H1 (cell line): ENCODE measurements around the gene C19orf47. TPM values are rescaled to one million over a fixed set of nuclear protein-coding genes. Genes with fewer than 3 reads are reported as not detected.

Experiments
- CTCF ChIA-PET: fragments of 300-600 bp; sonication (Branson Sonifier 250); formaldehyde crosslinking; loops from one replicate; lab custom pipeline; 2021; ENCODE audit not compliant: partially characterized antibody; lab: Charles Lee
- POLR2A ChIA-PET: fragments of 300-600 bp; sonication (Branson Sonifier 250); formaldehyde crosslinking; loops from one replicate; lab custom pipeline; 2021; ENCODE audit warnings: inconsistent platforms; ENCODE audit not compliant: partially characterized antibody; lab: Charles Lee
- DNase-seq, 2 experiments: peaks; one replicate each; pipeline versions ENCODE4 v3.0.0 to v3.0.0-alpha.2; 2010 to 2022; ENCODE audit warnings: low spot score in 2 of 2, low read depth in 1 of 2, mixed read lengths in 1 of 2
- FAIRE-seq: peaks from 2 replicates; lab custom pipeline; 2011; peaks lifted over from hg19 to GRCh38; lab: Jason Lieb, UNC
- H2AFZ ChIP-seq: 2 replicates; pipeline ENCODE4 v1.8.1; 2012; ENCODE audit warnings: low read length, inconsistent platforms
- H2AK5ac ChIP-seq: 2 replicates; pipeline ENCODE4 v1.6.1; 2013; ENCODE audit warnings: low read depth, low read length
- H2BK120ac ChIP-seq: replicated peaks from 2 replicates; pipeline ENCODE3; 2013; ENCODE audit warnings: low read depth, low read length, inconsistent platforms
- H2BK12ac ChIP-seq: 2 replicates; pipeline ENCODE4 v1.6.1; 2013; ENCODE audit warnings: low read depth, low read length
- H2BK15ac ChIP-seq: 2 replicates; pipeline ENCODE4 v1.6.1; 2013; ENCODE audit warnings: low read length
- H2BK20ac ChIP-seq: 2 replicates; pipeline ENCODE4 v1.6.1; 2013; ENCODE audit warnings: low read length
- H2BK5ac ChIP-seq: 2 replicates; pipeline ENCODE4 v1.6.1; 2013; ENCODE audit warnings: low read depth, low read length
- H3K14ac ChIP-seq: 2 replicates; pipeline ENCODE4 v1.6.1; 2013; ENCODE audit warnings: inconsistent platforms; ENCODE audit not compliant: insufficient read length
- H3K18ac ChIP-seq: 2 replicates; pipeline ENCODE4 v1.6.1; 2013; ENCODE audit warnings: low read length; ENCODE audit errors: extremely low read depth
- H3K23ac ChIP-seq: 2 replicates; pipeline ENCODE4 v1.6.1; 2013; ENCODE audit warnings: inconsistent platforms; ENCODE audit not compliant: insufficient read length
- H3K23me2 ChIP-seq: 2 replicates; pipeline ENCODE4 v1.6.1; 2013; ENCODE audit warnings: low read depth, low read length
- H3K27ac ChIP-seq: 2 replicates; pipeline ENCODE4 v1.6.1; 2011; ENCODE audit warnings: low read depth, low read length, inconsistent platforms
- H3K27me3 ChIP-seq, 4 experiments: replicated peaks in 1 of 4; 1 replicate in 1 of 4; 2 replicates in 3 of 4; pipeline versions ENCODE4 v1.6.1 to v1.8.1; 2011 to 2013; ENCODE audit warnings: low read length in 3 of 4, mild to moderate bottlenecking in 3 of 4, inconsistent platforms in 2 of 4, mixed read lengths in 2 of 4, moderate library complexity in 1 of 4; ENCODE audit not compliant: control insufficient read depth in 3 of 4, insufficient read depth in 3 of 4; ENCODE audit errors: extremely low read depth in 1 of 4
- H3K36me3 ChIP-seq, 4 experiments: 2 replicates each; pipeline versions ENCODE4 v1.6.1 to v1.8.1; 2011 to 2013; ENCODE audit warnings: mild to moderate bottlenecking in 4 of 4, low read length in 3 of 4, moderate library complexity in 2 of 4, control low read depth in 1 of 4, inconsistent platforms in 1 of 4; ENCODE audit not compliant: insufficient read depth in 4 of 4, control insufficient read depth in 2 of 4
- H3K4ac ChIP-seq: replicated peaks from 2 replicates; pipeline ENCODE3; 2013; ENCODE audit warnings: low read length, low read depth, mixed read lengths, inconsistent platforms; ENCODE audit not compliant: insufficient read length
- H3K4me1 ChIP-seq, 4 experiments: replicated peaks in 1 of 4; 1 replicate in 1 of 4; 2 replicates in 3 of 4; pipeline versions ENCODE4 v1.6.1 to v1.8.1; 2011 to 2013; ENCODE audit warnings: low read length in 3 of 4, inconsistent platforms in 2 of 4, mixed read lengths in 1 of 4; ENCODE audit not compliant: insufficient read depth in 4 of 4, control insufficient read depth in 3 of 4
- H3K4me2 ChIP-seq, 2 experiments: 2 replicates each; pipeline versions ENCODE4 v1.6.1 to v1.8.1; 2011 to 2013; ENCODE audit warnings: low read depth in 2 of 2, low read length in 2 of 2, control low read depth in 1 of 2, inconsistent platforms in 1 of 2, mild to moderate bottlenecking in 1 of 2; ENCODE audit not compliant: insufficient read depth in 1 of 2
- H3K4me3 ChIP-seq, 4 experiments: fragments of 200-600, 300-600 bp in 1 of 4; sonication (generic), shearing (Covaris generic), sonication (Bioruptor Twin) in 1 of 4; 2 replicates each; pipeline versions ENCODE4 v1.5.1 to v1.8.1; 2011 to 2016; ENCODE audit warnings: low read length in 4 of 4, low read depth in 3 of 4, control low read depth in 2 of 4, inconsistent platforms in 2 of 4, mild to moderate bottlenecking in 2 of 4, mixed read lengths in 1 of 4, moderate library complexity in 1 of 4; ENCODE audit not compliant: insufficient read depth in 2 of 4; ENCODE audit errors: extremely low read depth in 1 of 4
- H3K56ac ChIP-seq: replicated peaks from 2 replicates; pipeline ENCODE3; 2013; ENCODE audit warnings: low read depth, mild to moderate bottlenecking, mixed read lengths, low read length, inconsistent platforms; ENCODE audit not compliant: insufficient read length
- H3K79me1 ChIP-seq: 2 replicates; pipeline ENCODE4 v1.6.1; 2013; ENCODE audit warnings: low read depth, low read length, control low read depth
- H3K79me2 ChIP-seq, 2 experiments: 2 replicates each; pipeline versions ENCODE4 v1.6.1 to v1.8.1; 2012 to 2013; ENCODE audit warnings: low read length in 2 of 2, mild to moderate bottlenecking in 2 of 2, inconsistent platforms in 1 of 2; ENCODE audit not compliant: insufficient read depth in 2 of 2, control insufficient read depth in 1 of 2
- H3K9ac ChIP-seq, 4 experiments: replicated peaks in 1 of 4; 1 replicate in 1 of 4; 2 replicates in 3 of 4; pipeline versions ENCODE4 v1.6.1 to v1.8.1; 2011 to 2013; ENCODE audit warnings: low read depth in 3 of 4, low read length in 3 of 4, control low read depth in 2 of 4, mild to moderate bottlenecking in 2 of 4, moderate library complexity in 2 of 4, inconsistent platforms in 1 of 4; ENCODE audit errors: extremely low read depth in 1 of 4
- H3K9me3 ChIP-seq, 2 experiments: 2 replicates each; pipeline versions ENCODE4 v1.6.1 to v1.8.1; 2012 to 2013; ENCODE audit warnings: mild to moderate bottlenecking in 2 of 2, moderate library complexity in 2 of 2, control low read depth in 1 of 2, inconsistent platforms in 1 of 2, low read depth in 1 of 2, low read length in 1 of 2, mixed read lengths in 1 of 2; ENCODE audit not compliant: insufficient read depth in 2 of 2
- H4K20me1 ChIP-seq, 2 experiments: replicated peaks in 1 of 2; 2 replicates each; pipeline versions ENCODE3 to v1.8.1; 2011 to 2013; ENCODE audit warnings: inconsistent platforms in 2 of 2, low read length in 2 of 2, mild to moderate bottlenecking in 1 of 2; ENCODE audit not compliant: insufficient read depth in 2 of 2, control insufficient read depth in 1 of 2
- H4K5ac ChIP-seq: 2 replicates; pipeline ENCODE4 v1.6.1; 2013; ENCODE audit warnings: low read length, low read depth, mixed read lengths, inconsistent platforms; ENCODE audit not compliant: insufficient read length
- H4K8ac ChIP-seq: 2 replicates; pipeline ENCODE4 v1.8.0; 2013; ENCODE audit warnings: mild to moderate bottlenecking, moderate library complexity, low read length, inconsistent platforms; ENCODE audit not compliant: insufficient read depth; ENCODE audit errors: extremely low read depth
- H4K91ac ChIP-seq: replicated peaks from 2 replicates; pipeline ENCODE3; 2013; ENCODE audit warnings: low read length, mixed read lengths, inconsistent platforms; ENCODE audit not compliant: insufficient read length
- POLR2A ChIP-seq, 2 experiments: IDR thresholded peaks; 1 replicate in 1 of 2; 2 replicates in 1 of 2; pipeline ENCODE4 v1.6.1; 2011; ENCODE audit warnings: low read depth in 2 of 2, low read length in 2 of 2, mild to moderate bottlenecking in 2 of 2; ENCODE audit errors: control extremely low read depth in 1 of 2
- WGBS, 2 experiments: shearing (Covaris generic) in 1 of 2; methylation state at CpG; one replicate each; pipeline versions ENCODE4 v1.1.6 to v1.1.7; 2013 to 2015; ENCODE audit warnings: low lambda C conversion rate in 2 of 2, mixed read lengths in 2 of 2, inconsistent platforms in 1 of 2, low coverage in 1 of 2, missing lambda C conversion rate in 1 of 2; ENCODE audit not compliant: insufficient replicate concordance in 2 of 2, insufficient coverage in 1 of 2, insufficient read length in 1 of 2; ENCODE audit errors: extremely low coverage in 1 of 2, missing lambda C conversion rate in 1 of 2; 5-methylcytosine and 5-hydroxymethylcytosine counted together
- polyA plus RNA-seq, 7 experiments: library from polyadenylated mRNA; depleted of rRNA in 3 of 7; stranded (reverse) in 5 of 7; unstranded in 2 of 7; fragments of >200 nt in 5 of 7; fragments of 200-250 nt in 2 of 7; gene quantifications; 1 replicate in 5 of 7; 2 replicates in 1 of 7; 4 replicates in 1 of 7; pipeline versions ENCODE4 v1.2.1 to v1.2.3, GENCODE V29; 2011 to 2013; ENCODE audit warnings: missing spikeins in 2 of 7, mixed read lengths in 2 of 7
- total RNA-seq: library from RNA; stranded (reverse); fragmentation: NEBNext Ultra II Directional; extraction: Animal tissue kit (Norgen Biotek cat#: 25700); gene quantifications from 2 replicates; pipeline ENCODE4 v1.2.1, GENCODE V29; 2021

Gene C19orf47
- total and polyA plus RNA-seq, 2 of the 8 experiments (the other 6 are each of a cell fraction or from before 2014, with no cell fraction given) = 17.8 to 27.3 TPM

GRCh38 chr19:40397568-40397906, 49.3 kb upstream of the C19orf47 start:
- no peak overlapping the region for H4K5ac ChIP-seq
- H3K9me3 ChIP-seq = no peaks in the 10 kb centered on the region
- H4K8ac ChIP-seq = no peak overlapping the region
- H3K9ac ChIP-seq = no peak overlapping the region
- peaks cover 0 to 1% of the 10 kb centered on the region in 2 experiments for H4K20me1 ChIP-seq
- no peak overlapping the region for H2AK5ac ChIP-seq
- H3K79me1 ChIP-seq = no peaks in the 10 kb centered on the region
- no peak overlapping the region for H3K18ac ChIP-seq
- POLR2A ChIA-PET = interaction anchor here (5.4 kb wide), 1 partner anchor 10 kb away, joined by 24 read pairs; no protein-coding TSS in a partner anchor
- H2BK120ac ChIP-seq = no peak overlapping the region
- H3K14ac ChIP-seq = no peak overlapping the region
- peaks cover 0 to 8% (median 5%) of the 10 kb centered on the region in 4 experiments; a peak in 6 of 7 replicates for H3K27me3 ChIP-seq
- peaks cover 0 to 5% (median 4%) of the 10 kb centered on the region in 4 experiments; a peak in 5 of 7 replicates for H3K4me1 ChIP-seq
- H3K4ac ChIP-seq = no peak overlapping the region
- no peak overlapping the region for H3K56ac ChIP-seq
- FAIRE-seq = no peak
- CTCF ChIA-PET = interaction anchor here (0.7 to 2.5 kb wide), 3 partner anchors 23 to 67 kb away, joined by 3 to 12 read pairs (median 3); no protein-coding TSS in a partner anchor
- no peaks in the 10 kb centered on the region for H3K36me3 ChIP-seq
- TF ChIP-seq POLR2A (IDR thresholded peaks at IDR 0.05; ENCODE audit: control extremely low read depth in 1 of 2, low read depth in 2 of 2, low read length in 2 of 2) = no peak
- TF ChIP-seq, all 59 proteins: peak for 0
- Histone ChIP-seq H2BK15ac (no peak overlapping the region; the same call in 1 of the 2 replicates), H2BK20ac (no peak overlapping the region), H2AFZ (no peak overlapping the region), H3K79me2 (no peaks in the 10 kb centered on the region), H3K27ac (no peak overlapping the region), H2BK5ac (no peak overlapping the region), H3K23me2 (peaks cover 3% of the 10 kb centered on the region; the same call in 1 of the 2 replicates), H3K23ac (no peak overlapping the region), H3K4me3 (no peak overlapping the region), H2BK12ac (no peak overlapping the region), H4K91ac (no peak overlapping the region), H3K4me2 (no peak overlapping the region)
- no peak for DNase-seq
- 89% methylated on average over 17 of the region's 22 CpGs; no CpG with 5 or more reads in 1 of the 2 experiments for WGBS, 2 experiments
